Muscle layer of duodenum (tissue), 2 donors: ENCODE measurements around the gene RTN4RL2.

Experiments
- H3K27ac ChIP-seq: one replicate; pipeline ENCODE4 v1.7.0; 2013; ENCODE audit warnings: mild to moderate bottlenecking, low read length
- H3K27me3 ChIP-seq: one replicate; pipeline ENCODE4 v1.7.0; 2013; ENCODE audit warnings: low read depth, mild to moderate bottlenecking, control low read depth, low read length
- H3K36me3 ChIP-seq, 2 donors: one replicate each; pipeline ENCODE4 v1.7.0; 2013; ENCODE audit warnings: low read length in 2 of 2, control low read depth in 1 of 2, mild to moderate bottlenecking in 1 of 2; ENCODE audit not compliant: insufficient read depth in 2 of 2, control insufficient read depth in 1 of 2
- H3K4me1 ChIP-seq, 2 donors: one replicate each; pipeline ENCODE4 v1.7.0; 2013; ENCODE audit warnings: low read length in 2 of 2, mild to moderate bottlenecking in 2 of 2, control low read depth in 1 of 2, moderate library complexity in 1 of 2; ENCODE audit not compliant: insufficient read depth in 2 of 2, control insufficient read depth in 1 of 2
- H3K4me3 ChIP-seq, 2 donors: one replicate each; pipeline ENCODE4 v1.7.0; 2013; ENCODE audit warnings: low read length in 2 of 2, low read depth in 1 of 2, mild to moderate bottlenecking in 1 of 2
- H3K9me3 ChIP-seq, 2 donors: one replicate each; pipeline ENCODE4 v1.7.0; 2013; ENCODE audit warnings: low read length in 2 of 2, control low read depth in 1 of 2, mild to moderate bottlenecking in 1 of 2; ENCODE audit not compliant: control insufficient read depth in 1 of 2
- donor health status: healthy.

The RTN4RL2 gene

GRCh38 chr11:57466680-57467079 is 6.4 kb downstream of the RTN4RL2 start:
- Histone ChIP-seq H3K27ac (no peak overlapping the region), H3K9me3 (no peaks in the 10 kb centered on the region), H3K27me3 (no peaks in the 10 kb centered on the region), H3K36me3 (no peaks in the 10 kb centered on the region), H3K4me1 (no peaks in the 10 kb centered on the region), H3K4me3 (no peak overlapping the region)

GRCh38 chr11:57467508-57468157 is 7.3 kb downstream of the RTN4RL2 start:
- H3K4me3 ChIP-seq: no peak overlapping the region
- no peaks in the 10 kb centered on the region for H3K27me3 ChIP-seq
- H3K4me1 ChIP-seq: no peaks in the 10 kb centered on the region
- no peak overlapping the region for H3K27ac ChIP-seq
- no peaks in the 10 kb centered on the region for H3K36me3 ChIP-seq
- H3K9me3 ChIP-seq: no peaks in the 10 kb centered on the region

GRCh38 chr11:57468276-57468675 is 7.9 kb downstream of the RTN4RL2 start:
- Histone ChIP-seq H3K27me3 (no peaks in the 10 kb centered on the region), H3K9me3 (no peaks in the 10 kb centered on the region), H3K27ac (no peak overlapping the region), H3K4me1 (no peaks in the 10 kb centered on the region), H3K36me3 (no peaks in the 10 kb centered on the region), H3K4me3 (no peak overlapping the region)

- no peak overlapping the region for H3K27ac ChIP-seq
- peaks cover 1% of the 10 kb centered on the region for H3K27me3 ChIP-seq
- H3K9me3 ChIP-seq: no peaks in the 10 kb centered on the region
- no peaks in the 10 kb centered on the region for H3K4me1 ChIP-seq
- no peak overlapping the region for H3K4me3 ChIP-seq
- H3K36me3 ChIP-seq: no peaks in the 10 kb centered on the region
Measured at GRCh38 chr11:57469268-57469667, 8.9 kb downstream of the RTN4RL2 start.

GRCh38 chr11:57471496-57471895 is 11.2 kb downstream of the RTN4RL2 start:
- peaks cover 4 to 9% of the 10 kb centered on the region in 2 donors for H3K4me1 ChIP-seq
- H3K36me3 ChIP-seq: no peaks in the 10 kb centered on the region
- no peak overlapping the region for H3K27ac ChIP-seq
- peaks cover 12% of the 10 kb centered on the region for H3K27me3 ChIP-seq
- H3K9me3 ChIP-seq: no peaks in the 10 kb centered on the region
- H3K4me3 ChIP-seq: no peak overlapping the region

GRCh38 chr11:57473285-57473841 is 13.0 kb downstream of the RTN4RL2 start:
- H3K27me3 ChIP-seq: peaks cover 12% of the 10 kb centered on the region

GRCh38 chr11:57474017-57474802 is 13.9 kb downstream of the RTN4RL2 start:
- H3K9me3 ChIP-seq: no peaks in the 10 kb centered on the region
- no peak overlapping the region for H3K4me3 ChIP-seq
- H3K27me3 ChIP-seq: peaks cover 12% of the 10 kb centered on the region
- H3K27ac ChIP-seq: no peak overlapping the region
- no peaks in the 10 kb centered on the region for H3K36me3 ChIP-seq
- H3K4me1 ChIP-seq: peaks cover 4 to 15% of the 10 kb centered on the region in 2 donors

More at GRCh38 chr11:57473285-57473841, 13.0 kb downstream of the RTN4RL2 start:
- Histone ChIP-seq H3K36me3 (no peaks in the 10 kb centered on the region), H3K9me3 (no peaks in the 10 kb centered on the region), H3K27ac (no peak overlapping the region), H3K4me1 (peaks cover 4 to 15% of the 10 kb centered on the region in 2 donors), H3K4me3 (no peak overlapping the region)

GRCh38 chr11:57474803-57475115 is 14.4 kb downstream of the RTN4RL2 start:
- Histone ChIP-seq H3K36me3 (no peaks in the 10 kb centered on the region), H3K27me3 (peaks cover 12% of the 10 kb centered on the region), H3K4me3 (no peak overlapping the region), H3K4me1 (peaks cover 4 to 15% of the 10 kb centered on the region in 2 donors), H3K27ac (no peak overlapping the region), H3K9me3 (no peaks in the 10 kb centered on the region)

GRCh38 chr11:57475191-57475590 is 14.9 kb downstream of the RTN4RL2 start:
- Histone ChIP-seq H3K9me3 (no peaks in the 10 kb centered on the region), H3K27me3 (peaks cover 12% of the 10 kb centered on the region), H3K36me3 (no peaks in the 10 kb centered on the region), H3K27ac (no peak overlapping the region), H3K4me3 (no peak overlapping the region), H3K4me1 (peaks cover 4 to 15% of the 10 kb centered on the region in 2 donors)

GRCh38 chr11:57475671-57476046 is 15.3 kb downstream of the RTN4RL2 start:
- H3K27ac ChIP-seq: no peak overlapping the region
- no peaks in the 10 kb centered on the region for H3K9me3 ChIP-seq
- H3K36me3 ChIP-seq: no peaks in the 10 kb centered on the region
- H3K4me3 ChIP-seq: peak overlapping the region in 1 of 2 donors; percentile 64
- peaks cover 12% of the 10 kb centered on the region for H3K27me3 ChIP-seq
- H3K4me1 ChIP-seq: peaks cover 4 to 15% of the 10 kb centered on the region in 2 donors

- no peaks in the 10 kb centered on the region for H3K9me3 ChIP-seq
- peak overlapping the region; percentile 2 to 64 for H3K4me3 ChIP-seq
- H3K27me3 ChIP-seq: peaks cover 12% of the 10 kb centered on the region
- H3K27ac ChIP-seq: no peak overlapping the region
- no peaks in the 10 kb centered on the region for H3K36me3 ChIP-seq
- peaks cover 4 to 15% of the 10 kb centered on the region in 2 donors for H3K4me1 ChIP-seq
Measured at GRCh38 chr11:57476047-57476756, 15.9 kb downstream of the RTN4RL2 start.
